WTC11 (cell line): Measurements from ENCODE around the gene PEX6. TPM values are rescaled to one million over a fixed set of nuclear protein-coding genes. Genes with fewer than 3 reads are reported as not detected.
"Not testable (repeated sequence)": the region's sequence is repeated elsewhere in the genome, so short reads cannot be mapped to it uniquely, and the experiment has no call there.

Source experiments
- ATAC-seq: fragments of 200-7000 bp; cut with Tn5 transposase; 2 replicates; pipeline ENCODE4 v1.10.0; 2021; ENCODE audit warnings: mild to moderate bottlenecking, moderate library complexity
- CTCF ChIA-PET: fragments of 300-600 bp; sonication (Branson Sonifier 250); formaldehyde crosslinking; loops from one replicate; lab custom pipeline; 2021; ENCODE audit warnings: antibody characterized with exemption; lab: Charles Lee
- POLR2A ChIA-PET: fragments of 350-600 bp; sonication (Branson Sonifier 250); formaldehyde crosslinking; loops from one replicate; lab custom pipeline; 2021; ENCODE audit warnings: antibody characterized with exemption; lab: Charles Lee
- DNase-seq: peaks from one replicate; pipeline ENCODE4 v3.0.0; 2021; ENCODE audit warnings: low spot score
- H3K27ac Mint-ChIP-seq: 2 replicates; pipeline ENCODE4 v1.8.0; 2021; ENCODE audit warnings: mixed read lengths
- H3K27me3 Mint-ChIP-seq: 2 replicates; pipeline ENCODE4 v1.8.0; 2021; ENCODE audit warnings: low read depth, mild to moderate bottlenecking, moderate library complexity, mixed read lengths
- H3K36me3 Mint-ChIP-seq: 2 replicates; pipeline ENCODE4 v1.8.0; 2021; ENCODE audit warnings: mixed read lengths
- H3K4me1 Mint-ChIP-seq: 2 replicates; pipeline ENCODE4 v1.8.0; 2022; ENCODE audit warnings: mixed read lengths
- H3K4me3 Mint-ChIP-seq: 2 replicates; pipeline ENCODE4 v1.8.0; 2021; ENCODE audit warnings: mild to moderate bottlenecking, moderate library complexity, mixed read lengths
- H3K9me3 Mint-ChIP-seq: 2 replicates; pipeline ENCODE4 v1.8.0; 2021; ENCODE audit warnings: mixed read lengths
- E2F4 ChIP-seq: sonication (generic); formaldehyde crosslinking; IDR thresholded peaks from 2 replicates; pipeline ENCODE4 v1.8.1; 2022; ENCODE audit warnings: low read depth, mild to moderate bottlenecking, moderate library complexity, missing genetic modification reagents, borderline replicate concordance
- E2F5 ChIP-seq: sonication (generic); formaldehyde crosslinking; IDR thresholded peaks from 2 replicates; pipeline ENCODE4 v1.8.1; 2022; ENCODE audit warnings: mild to moderate bottlenecking, moderate library complexity, missing genetic modification reagents
- KAT7 ChIP-seq: sonication (generic); formaldehyde crosslinking; IDR thresholded peaks from 2 replicates; pipeline ENCODE4 v1.8.1; 2023; ENCODE audit warnings: missing genetic modification reagents, mild to moderate bottlenecking, borderline replicate concordance
- MLX ChIP-seq: sonication (generic); formaldehyde crosslinking; IDR thresholded peaks from 2 replicates; pipeline ENCODE4 v1.8.1; 2023; ENCODE audit warnings: mild to moderate bottlenecking, missing genetic modification reagents, moderate library complexity
- PRDM15 ChIP-seq: sonication (generic); formaldehyde crosslinking; IDR thresholded peaks from 2 replicates; pipeline ENCODE4 v1.8.0; 2022; ENCODE audit warnings: missing genetic modification reagents
- TCF7 ChIP-seq: sonication (generic); formaldehyde crosslinking; IDR thresholded peaks from 2 replicates; pipeline ENCODE4 v1.8.0; 2022; ENCODE audit warnings: mild to moderate bottlenecking, low read depth, missing genetic modification reagents, moderate library complexity
- ZNF121 ChIP-seq: sonication (generic); formaldehyde crosslinking; IDR thresholded peaks from 2 replicates; pipeline ENCODE4 v1.8.0; 2023; ENCODE audit warnings: missing genetic modification reagents
- ZSCAN18 ChIP-seq: fragments of 250-450 bp; sonication (Bioruptor Pico); IDR thresholded peaks from 2 replicates; pipeline ENCODE4 v2.1.2; 2022; ENCODE audit warnings: mild to moderate bottlenecking, moderate library complexity
- total RNA-seq: library from RNA; stranded (reverse); gene quantifications from 3 replicates; pipeline ENCODE4 v1.2.3, GENCODE V29; 2021
- TF ChIP-seq, protein P1 (sequence below): sonication (generic); formaldehyde crosslinking; IDR thresholded peaks from 2 replicates; pipeline ENCODE4 v1.8.0; 2023; ENCODE audit warnings: missing genetic modification reagents
- TF ChIP-seq, protein P2 (sequence below): sonication (generic); formaldehyde crosslinking; IDR thresholded peaks from 2 replicates; pipeline ENCODE4 v1.8.0; 2022; ENCODE audit warnings: mild to moderate bottlenecking, missing genetic modification reagents
- TF ChIP-seq, protein P3 (sequence below): sonication (generic); formaldehyde crosslinking; IDR thresholded peaks from 2 replicates; pipeline ENCODE4 v1.8.1; 2022; ENCODE audit warnings: low read depth, missing genetic modification reagents, borderline replicate concordance
- TF ChIP-seq, protein P4 (sequence below): fragments of 250-450 bp; sonication (Bioruptor Pico); IDR thresholded peaks from 2 replicates; pipeline ENCODE4 v1.9.0; 2021; ENCODE audit warnings: mild to moderate bottlenecking

The PEX6 gene
- total RNA-seq, 1 experiment from 2014 or later, result 8.2 TPM

DNA sequence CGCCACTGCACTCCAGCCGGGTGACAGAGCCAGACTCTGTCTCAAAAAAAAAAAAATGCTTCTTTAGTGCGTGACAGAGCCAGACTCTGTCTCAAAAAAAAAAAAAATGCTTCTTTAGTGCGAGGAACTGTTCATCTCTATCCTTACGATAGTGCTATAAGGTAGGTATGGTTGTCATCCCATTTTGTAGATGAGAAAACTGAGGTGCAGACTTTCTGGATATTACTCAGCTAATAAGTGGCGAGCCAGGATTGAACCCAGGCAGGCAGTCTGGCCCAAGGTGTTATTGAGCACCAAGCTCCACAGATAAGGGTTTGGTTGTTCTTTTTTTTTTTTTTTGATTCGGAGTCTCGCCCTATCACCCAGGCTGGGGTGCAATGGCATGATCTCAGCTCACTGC lies 22.9 kb upstream of the PEX6 start:
- no peak overlapping the region for H3K27ac Mint-ChIP-seq
- H3K36me3 Mint-ChIP-seq, result peaks cover 7% of the 10 kb centered on the region
- CTCF ChIA-PET, result no interaction called here
- no peak for TF ChIP-seq TCF7
- no peak for TF ChIP-seq E2F5 (CRISPR knock-in tag)
- TF ChIP-seq ZNF121 (CRISPR knock-in tag), result no peak
- no peak for TF ChIP-seq KAT7 (CRISPR knock-in tag)
- TF ChIP-seq, protein P1, sequence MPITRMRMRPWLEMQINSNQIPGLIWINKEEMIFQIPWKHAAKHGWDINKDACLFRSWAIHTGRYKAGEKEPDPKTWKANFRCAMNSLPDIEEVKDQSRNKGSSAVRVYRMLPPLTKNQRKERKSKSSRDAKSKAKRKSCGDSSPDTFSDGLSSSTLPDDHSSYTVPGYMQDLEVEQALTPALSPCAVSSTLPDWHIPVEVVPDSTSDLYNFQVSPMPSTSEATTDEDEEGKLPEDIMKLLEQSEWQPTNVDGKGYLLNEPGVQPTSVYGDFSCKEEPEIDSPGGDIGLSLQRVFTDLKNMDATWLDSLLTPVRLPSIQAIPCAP, result no peak
- no peak for TF ChIP-seq PRDM15 (CRISPR knock-in tag)
- no peaks in the 10 kb centered on the region for H3K9me3 Mint-ChIP-seq
- H3K4me1 Mint-ChIP-seq, result peaks cover 4% of the 10 kb centered on the region; the same call in 1 of the 2 replicates
- ATAC-seq (no peak), DNase-seq (no peak)
- POLR2A ChIA-PET, result no interaction called here
- H3K4me3 Mint-ChIP-seq, result no peak overlapping the region
- no peaks in the 10 kb centered on the region for H3K27me3 Mint-ChIP-seq

- POLR2A ChIA-PET, H3K4me1 Mint-ChIP-seq, H3K9me3 Mint-ChIP-seq, H3K27me3 Mint-ChIP-seq, H3K36me3 Mint-ChIP-seq, ATAC-seq, H3K27ac Mint-ChIP-seq, DNase-seq, H3K4me3 Mint-ChIP-seq: not testable (repeated sequence)
- CTCF ChIA-PET, result interaction anchor here (1.0 kb wide), 1 partner anchor 16 kb away, joined by 3 read pairs; the partner anchor contains the start of genes KLHDC3 and MEA1
These were observed 19.2 kb upstream of the PEX6 start for GRCh38 chr6:42998205-42998604.

DNA sequence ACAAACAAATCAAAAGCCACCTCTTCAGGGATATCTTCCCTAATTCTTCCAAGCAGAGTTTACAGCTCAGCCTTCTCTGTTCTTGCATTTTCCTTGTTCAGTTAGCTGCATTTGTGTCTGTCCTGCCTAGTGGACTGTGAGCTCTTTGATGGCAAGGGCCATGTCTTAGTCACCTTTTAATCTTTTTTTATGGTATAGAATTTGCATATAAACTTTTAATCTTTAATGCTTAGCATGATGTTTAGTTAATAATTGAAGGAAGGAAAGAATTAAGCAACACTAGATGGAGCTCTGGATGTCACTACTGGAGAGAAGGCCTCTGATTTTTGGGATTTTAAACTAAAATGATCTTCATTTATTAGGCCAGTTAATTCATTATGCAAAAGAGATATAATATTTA lies 17.5 kb upstream of the PEX6 start:
- DNase-seq (no peak), ATAC-seq (no peak)
- POLR2A ChIA-PET, result interaction anchor here (1.2 to 1.4 kb wide), 2 partner anchors 13 to 17 kb away, joined by 3 to 5 read pairs; partner anchors contain the start of genes PEX6 and PPP2R5D
- H3K4me3 Mint-ChIP-seq, result no peak overlapping the region
- CTCF ChIA-PET, result interaction anchor here (0.8 to 2.2 kb wide), 7 partner anchors 12 to 147 kb away, joined by 4 to 11 read pairs (median 5); partner anchors contain the start of genes CNPY3, KLHDC3, MEA1 and PEX6
- H3K27ac Mint-ChIP-seq, result no peak overlapping the region
- no peaks in the 10 kb centered on the region for H3K27me3 Mint-ChIP-seq
- H3K4me1 Mint-ChIP-seq, result no peaks in the 10 kb centered on the region
- H3K36me3 Mint-ChIP-seq, result peaks cover 5% of the 10 kb centered on the region; the same call in 1 of the 2 replicates
- H3K9me3 Mint-ChIP-seq, result no peaks in the 10 kb centered on the region
- no peak for TF ChIP-seq MLX (CRISPR knock-in tag)
- TF ChIP-seq, protein P2, sequence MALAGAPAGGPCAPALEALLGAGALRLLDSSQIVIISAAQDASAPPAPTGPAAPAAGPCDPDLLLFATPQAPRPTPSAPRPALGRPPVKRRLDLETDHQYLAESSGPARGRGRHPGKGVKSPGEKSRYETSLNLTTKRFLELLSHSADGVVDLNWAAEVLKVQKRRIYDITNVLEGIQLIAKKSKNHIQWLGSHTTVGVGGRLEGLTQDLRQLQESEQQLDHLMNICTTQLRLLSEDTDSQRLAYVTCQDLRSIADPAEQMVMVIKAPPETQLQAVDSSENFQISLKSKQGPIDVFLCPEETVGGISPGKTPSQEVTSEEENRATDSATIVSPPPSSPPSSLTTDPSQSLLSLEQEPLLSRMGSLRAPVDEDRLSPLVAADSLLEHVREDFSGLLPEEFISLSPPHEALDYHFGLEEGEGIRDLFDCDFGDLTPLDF (CRISPR knock-in tag), result no peak
- TF ChIP-seq E2F4, result no peak
- TF ChIP-seq, protein P3, sequence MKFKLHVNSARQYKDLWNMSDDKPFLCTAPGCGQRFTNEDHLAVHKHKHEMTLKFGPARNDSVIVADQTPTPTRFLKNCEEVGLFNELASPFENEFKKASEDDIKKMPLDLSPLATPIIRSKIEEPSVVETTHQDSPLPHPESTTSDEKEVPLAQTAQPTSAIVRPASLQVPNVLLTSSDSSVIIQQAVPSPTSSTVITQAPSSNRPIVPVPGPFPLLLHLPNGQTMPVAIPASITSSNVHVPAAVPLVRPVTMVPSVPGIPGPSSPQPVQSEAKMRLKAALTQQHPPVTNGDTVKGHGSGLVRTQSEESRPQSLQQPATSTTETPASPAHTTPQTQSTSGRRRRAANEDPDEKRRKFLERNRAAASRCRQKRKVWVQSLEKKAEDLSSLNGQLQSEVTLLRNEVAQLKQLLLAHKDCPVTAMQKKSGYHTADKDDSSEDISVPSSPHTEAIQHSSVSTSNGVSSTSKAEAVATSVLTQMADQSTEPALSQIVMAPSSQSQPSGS (CRISPR knock-in tag), result no peak
- TF ChIP-seq TCF7, result no peak
- TF ChIP-seq, protein P4, sequence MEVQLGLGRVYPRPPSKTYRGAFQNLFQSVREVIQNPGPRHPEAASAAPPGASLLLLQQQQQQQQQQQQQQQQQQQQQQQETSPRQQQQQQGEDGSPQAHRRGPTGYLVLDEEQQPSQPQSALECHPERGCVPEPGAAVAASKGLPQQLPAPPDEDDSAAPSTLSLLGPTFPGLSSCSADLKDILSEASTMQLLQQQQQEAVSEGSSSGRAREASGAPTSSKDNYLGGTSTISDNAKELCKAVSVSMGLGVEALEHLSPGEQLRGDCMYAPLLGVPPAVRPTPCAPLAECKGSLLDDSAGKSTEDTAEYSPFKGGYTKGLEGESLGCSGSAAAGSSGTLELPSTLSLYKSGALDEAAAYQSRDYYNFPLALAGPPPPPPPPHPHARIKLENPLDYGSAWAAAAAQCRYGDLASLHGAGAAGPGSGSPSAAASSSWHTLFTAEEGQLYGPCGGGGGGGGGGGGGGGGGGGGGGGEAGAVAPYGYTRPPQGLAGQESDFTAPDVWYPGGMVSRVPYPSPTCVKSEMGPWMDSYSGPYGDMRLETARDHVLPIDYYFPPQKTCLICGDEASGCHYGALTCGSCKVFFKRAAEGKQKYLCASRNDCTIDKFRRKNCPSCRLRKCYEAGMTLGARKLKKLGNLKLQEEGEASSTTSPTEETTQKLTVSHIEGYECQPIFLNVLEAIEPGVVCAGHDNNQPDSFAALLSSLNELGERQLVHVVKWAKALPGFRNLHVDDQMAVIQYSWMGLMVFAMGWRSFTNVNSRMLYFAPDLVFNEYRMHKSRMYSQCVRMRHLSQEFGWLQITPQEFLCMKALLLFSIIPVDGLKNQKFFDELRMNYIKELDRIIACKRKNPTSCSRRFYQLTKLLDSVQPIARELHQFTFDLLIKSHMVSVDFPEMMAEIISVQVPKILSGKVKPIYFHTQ (CRISPR knock-in tag), result no peak
- no peak for TF ChIP-seq ZSCAN18 (CRISPR knock-in tag)
